ENCODE measurements around the gene RAD18.

The RAD18 gene

DNA sequence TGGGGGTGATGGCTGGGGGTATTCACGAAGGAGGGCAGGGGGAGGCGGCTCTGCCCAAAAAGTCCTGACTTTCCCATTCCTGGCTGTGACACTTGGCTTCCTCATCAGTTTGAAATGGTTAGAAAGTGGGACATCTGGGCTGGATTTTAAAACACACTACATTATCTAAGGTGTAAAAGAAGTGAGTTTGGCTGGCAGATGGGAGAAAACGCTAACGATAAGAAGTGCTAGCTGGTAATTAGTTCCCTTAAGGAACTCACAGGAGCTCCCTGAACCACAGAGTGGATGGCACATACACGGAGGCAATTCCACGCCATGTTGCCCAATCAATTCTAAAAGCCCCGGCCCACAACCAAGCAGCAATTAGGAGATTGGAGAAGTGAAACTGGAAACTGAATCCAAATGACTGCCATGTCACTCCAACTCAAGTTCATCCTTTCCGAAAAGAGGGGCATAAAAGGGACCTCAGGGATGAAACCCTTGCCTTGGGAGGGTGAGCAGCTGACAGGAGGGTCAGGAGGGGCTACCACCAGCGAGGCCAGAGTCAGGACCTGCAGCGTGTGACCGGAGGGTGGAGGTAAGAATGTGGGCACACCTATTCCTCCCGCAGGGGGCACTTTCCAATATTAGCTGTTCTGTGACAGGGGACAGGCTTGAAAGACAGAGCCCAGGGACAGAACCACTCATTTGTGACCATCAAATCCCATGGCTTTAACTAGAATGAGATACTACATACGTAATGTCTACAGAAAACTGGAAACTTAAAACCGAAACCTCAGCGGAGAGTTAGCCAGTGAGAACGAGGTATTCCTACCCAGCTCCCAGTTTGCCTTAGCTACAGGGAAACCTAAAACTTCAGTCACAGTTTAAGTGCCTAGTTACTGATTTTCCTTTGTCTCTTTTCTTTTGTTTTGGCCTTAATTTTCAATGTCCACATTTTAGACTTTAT lies 98.6 kb downstream of the RAD18 start:
- peak; percentile 19 for DNase-seq

DNA sequence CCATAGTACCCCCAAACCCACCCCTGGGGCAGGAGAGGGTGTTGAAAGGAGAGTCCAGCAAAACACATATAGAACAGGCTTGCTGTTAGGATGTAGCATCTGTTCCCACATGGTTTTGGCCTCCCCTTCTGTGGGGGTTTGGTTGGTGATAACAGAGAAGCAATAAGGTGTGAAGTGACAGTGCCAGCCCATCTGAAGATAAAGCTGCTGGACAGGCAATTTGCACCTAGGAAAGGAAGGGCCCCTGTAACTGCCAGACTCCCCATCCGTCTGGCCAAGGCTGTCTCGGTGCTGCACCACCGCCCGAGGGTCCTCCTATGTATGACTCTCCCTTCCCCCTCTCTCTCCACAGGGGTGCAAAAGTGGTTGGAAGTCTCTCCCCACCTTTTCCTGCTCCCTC lies 99.4 kb downstream of the RAD18 start:
- no peak for DNase-seq

DNA sequence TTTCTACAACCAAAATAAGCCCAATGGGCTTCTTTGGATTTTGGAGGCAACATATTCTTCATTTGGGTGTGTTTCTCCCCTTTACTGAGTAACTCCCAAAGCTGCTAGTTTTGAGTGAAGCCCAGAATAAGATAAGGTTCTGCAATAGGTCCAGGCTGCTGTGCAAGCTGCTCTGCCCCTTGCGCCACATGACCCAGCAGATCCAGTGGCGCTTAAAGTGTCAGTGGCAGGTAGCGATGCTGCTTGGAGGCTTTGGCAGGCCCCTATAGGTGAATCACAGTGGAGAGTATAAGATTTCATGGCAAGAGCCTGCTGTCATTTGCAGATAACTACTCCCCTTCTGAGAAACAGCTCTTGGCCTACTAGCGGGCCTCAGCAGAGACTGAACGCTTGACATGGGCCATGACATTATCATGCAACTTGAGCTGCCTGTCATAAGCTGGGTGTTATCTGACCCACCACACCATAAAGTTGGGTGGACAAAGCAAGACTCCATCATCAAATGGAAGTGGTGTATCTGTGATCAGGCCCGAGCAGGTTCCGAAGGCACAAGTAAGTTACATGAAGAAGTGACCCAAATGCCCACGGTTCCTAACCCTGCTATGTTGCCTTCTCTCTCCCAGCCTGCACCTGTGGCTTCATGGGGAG lies 105.4 kb downstream of the RAD18 start:
- no peak for DNase-seq

DNA sequence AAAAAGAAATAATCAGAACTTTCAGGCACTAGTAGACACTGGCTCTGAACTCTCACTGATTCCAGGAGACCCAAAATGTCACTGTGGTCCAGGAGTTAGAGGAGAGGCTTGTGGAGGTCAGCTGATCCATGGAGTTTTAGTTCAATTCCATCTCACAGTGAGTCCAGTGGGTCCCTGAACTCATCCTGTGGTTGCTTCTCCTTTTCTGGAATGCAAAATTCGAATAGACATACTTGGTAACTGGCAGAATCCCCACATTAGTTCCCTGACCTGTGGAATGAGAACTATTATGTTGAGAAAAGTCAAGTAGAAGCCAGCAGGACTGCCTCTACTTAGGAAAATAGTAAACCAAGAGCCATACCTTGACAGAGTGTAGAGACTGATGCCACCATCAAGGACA lies 106.6 kb downstream of the RAD18 start:
- DNase-seq: no peak

DNA sequence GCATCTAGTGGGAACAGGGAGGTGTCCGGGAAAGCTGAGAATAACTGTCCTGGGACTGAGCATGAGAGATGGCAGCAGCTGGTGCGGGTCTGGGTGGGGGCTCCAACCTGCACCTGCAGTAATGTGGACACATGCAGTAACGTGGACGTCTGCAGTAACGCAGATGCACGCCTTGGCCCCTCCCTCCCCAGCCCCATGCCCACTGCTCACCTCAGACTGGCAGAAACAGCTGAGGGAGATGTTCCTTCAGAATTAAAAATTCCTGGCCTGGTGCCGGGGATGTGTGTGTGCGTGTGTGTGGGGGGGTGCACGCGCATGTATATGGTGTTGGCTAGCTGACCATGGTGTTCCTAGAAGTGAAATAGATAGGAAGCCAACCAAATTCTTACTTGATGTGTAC lies 107.2 kb downstream of the RAD18 start:
- DNase-seq: no peak

DNA sequence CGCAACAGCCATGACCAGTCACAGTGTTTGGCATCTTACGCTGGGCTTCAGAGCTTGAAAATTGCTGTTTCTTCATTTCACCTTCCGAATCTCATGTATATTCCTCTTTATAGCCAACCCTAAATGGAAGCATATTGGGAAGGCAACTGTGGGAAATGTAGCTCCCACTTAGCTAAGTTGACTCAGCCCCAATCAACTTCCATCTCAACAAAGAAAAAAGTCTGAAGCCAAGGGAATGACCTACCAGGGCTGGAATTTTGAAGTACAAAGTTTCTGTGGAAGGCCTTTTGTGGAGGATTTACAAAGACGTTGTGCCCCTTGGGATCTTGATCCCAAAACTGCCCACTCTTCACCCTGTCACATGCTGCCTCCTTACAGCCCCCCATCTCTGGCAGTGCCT lies 108.6 kb downstream of the RAD18 start:
- no peak for DNase-seq

DNA sequence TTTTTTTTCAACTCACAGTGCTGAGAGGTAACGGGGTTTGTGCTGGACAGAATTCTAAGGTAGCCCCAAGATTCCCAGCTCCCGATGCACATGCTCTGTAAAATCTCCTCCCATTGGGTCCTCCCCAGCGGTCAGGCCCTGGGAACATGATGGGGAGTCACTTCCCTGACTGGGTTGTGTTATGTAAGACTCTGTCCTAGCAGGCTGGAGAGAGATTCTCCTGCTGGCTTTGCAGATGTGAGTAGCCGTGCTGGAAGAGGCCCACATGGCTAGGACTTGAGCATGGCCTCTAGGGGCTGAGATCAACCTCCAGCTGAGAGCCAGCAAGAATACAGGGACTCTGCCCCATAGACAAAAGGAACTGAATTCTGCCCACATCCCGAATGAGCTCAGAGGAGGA lies 110.2 kb downstream of the RAD18 start:
- DNase-seq: no peak

DNA sequence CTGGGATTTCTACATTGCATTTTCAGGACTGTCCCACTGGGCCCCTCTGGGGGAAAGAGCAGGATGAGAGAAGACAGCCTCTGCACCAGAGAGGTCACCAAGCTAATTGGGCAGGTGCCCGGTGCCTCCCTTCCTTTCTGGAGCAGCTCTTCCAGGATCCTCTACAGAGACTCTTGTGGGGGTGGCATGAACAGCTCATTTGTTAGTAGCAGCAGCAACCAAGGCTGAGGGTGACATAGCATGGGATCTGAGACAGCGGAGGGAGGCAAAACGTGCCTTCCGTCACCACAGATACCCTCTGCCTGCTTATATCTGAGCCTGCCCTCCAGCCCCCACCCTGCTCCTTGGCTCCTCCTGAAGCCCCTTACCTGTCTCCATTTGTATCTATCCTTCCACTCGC lies 110.8 kb downstream of the RAD18 start:
- DNase-seq: no peak

DNA sequence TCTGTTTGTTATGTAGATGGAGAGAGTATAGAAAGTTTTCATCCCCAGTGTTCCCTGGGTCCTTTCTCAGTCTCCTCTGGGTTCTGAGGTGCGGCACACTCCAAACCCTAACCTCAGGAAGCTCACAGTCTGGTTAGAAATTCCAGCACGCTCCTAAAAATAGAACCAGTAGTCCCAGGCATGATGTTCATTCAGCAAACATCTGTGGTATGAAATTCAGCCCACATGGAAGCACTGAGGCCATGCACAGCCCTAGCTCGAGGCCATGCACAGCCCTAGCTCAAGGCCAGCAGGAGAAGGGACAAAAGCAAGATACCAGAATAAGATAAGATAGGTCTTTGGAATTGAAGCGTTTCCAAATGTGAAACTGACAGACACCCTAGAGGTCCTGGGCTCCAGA lies 111.6 kb downstream of the RAD18 start:
- DNase-seq: no peak

DNA sequence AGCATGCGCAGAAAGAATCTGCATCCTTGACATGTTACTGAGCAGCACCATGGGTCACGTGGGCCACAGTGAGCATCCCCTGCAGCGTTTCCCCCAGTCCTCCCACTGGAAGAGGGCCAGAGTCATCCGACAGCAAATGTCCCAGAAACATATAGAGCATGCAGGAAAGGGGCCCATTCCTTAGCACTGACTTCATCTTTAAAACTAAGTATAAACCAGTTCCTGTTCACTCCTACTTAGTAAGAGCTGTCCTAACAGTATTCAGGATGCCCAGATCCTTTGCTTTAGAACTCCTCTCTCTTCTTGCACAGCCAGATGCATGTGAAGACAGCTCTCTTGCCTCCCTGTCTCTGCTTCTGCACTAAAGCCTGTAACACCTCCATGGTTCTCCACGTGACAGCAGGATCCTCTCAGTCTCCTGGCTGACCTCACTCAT lies 114.6 kb downstream of the RAD18 start:
- DNase-seq: no peak

DNA sequence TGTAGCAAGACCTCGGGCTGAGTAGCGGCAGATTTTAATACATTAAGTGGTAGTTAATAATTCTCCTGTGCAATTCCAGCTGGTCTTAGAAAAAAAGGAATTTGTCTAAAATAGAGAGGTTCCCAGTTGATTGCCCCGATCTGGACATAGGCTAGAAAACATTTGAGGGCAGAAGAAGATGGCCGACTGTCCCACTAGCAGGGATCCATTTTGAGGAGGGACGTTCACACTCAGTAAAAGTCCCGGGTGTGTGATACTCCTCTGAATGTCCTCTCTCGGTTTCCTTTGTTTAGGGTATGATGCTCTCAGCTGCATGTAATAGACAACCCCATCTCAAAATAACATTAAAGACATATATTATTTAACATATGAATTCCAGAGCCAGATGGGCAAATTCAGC lies 116.0 kb downstream of the RAD18 start:
- no peak for DNase-seq

DNA sequence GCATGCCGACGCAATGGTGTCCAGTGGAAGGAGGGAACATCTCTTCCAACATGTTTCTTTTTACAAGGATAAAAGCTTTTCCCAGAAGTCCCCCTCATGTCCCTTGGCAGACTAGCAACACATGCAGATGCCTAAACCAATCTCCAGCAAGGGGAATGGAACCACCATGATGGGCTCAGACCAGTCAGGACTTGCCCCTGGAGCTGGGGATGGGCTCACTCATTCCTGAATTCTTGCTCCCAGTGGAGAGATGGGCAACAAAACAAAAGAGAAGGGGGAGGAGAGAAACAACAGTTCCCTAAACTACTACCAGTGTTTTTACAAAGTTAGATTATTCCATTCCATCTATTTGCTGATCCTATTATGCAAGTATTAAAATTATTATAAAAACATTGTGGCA lies 117.1 kb downstream of the RAD18 start:
- DNase-seq: no peak

DNA sequence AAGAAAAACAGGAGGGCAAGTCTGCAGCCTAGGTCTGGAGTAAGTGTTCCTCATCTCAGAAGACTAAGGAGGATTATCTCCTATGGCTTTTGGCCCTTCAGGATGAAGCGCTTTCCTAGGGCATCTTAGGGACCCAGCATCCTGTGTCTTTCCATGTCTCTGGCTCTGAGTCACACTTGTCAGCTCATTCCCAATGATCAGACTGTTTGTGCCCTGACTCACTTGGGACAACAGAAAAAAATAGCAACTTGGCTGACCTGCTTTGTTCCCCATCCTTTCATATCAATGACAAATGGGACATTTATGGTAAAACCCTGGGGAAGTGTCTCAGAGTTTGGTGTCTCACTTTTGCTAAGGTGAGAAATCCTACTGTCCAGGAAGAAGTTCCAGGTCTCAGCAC lies 117.6 kb downstream of the RAD18 start:
- DNase-seq: no peak

DNA sequence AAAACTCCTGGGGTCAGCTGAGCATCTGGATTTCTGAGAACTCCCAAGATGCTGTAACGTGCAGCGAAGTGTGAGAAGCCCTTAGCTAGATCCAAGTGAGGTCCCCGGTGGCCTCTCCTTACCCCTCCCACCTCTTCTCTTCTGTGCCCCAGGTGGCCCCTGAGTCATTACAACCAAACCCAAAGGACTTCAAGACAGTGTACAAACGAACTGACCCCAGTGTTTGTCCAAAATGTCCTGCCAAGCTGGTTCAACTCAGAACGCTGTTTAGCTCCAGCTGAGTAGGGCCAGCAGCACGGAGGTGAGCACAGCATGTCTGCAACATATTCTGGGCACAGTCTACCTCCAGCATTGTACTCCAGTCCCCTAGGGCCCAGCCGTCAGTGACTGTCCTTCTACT lies 119.9 kb downstream of the RAD18 start:
- DNase-seq: no peak

DNA sequence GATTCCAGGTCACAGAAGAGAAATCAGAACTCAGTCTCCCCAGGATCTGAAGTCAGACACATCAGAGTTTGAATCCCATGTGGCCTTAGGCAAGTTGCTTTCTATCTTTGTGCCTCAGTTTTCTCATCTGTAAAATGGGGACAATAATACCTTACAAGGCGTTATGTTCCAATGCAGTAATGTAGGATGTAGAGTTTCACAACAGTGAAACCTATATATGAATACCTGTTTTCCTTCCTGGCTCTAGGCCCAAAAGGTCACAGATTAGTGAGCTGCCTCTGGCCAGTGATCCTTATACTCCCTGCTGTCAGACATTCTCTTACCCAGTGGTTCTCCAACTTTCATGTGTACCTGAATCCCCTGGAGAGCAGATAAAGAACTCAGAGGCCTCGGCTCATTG lies 121.0 kb downstream of the RAD18 start:
- no peak for DNase-seq

DNA sequence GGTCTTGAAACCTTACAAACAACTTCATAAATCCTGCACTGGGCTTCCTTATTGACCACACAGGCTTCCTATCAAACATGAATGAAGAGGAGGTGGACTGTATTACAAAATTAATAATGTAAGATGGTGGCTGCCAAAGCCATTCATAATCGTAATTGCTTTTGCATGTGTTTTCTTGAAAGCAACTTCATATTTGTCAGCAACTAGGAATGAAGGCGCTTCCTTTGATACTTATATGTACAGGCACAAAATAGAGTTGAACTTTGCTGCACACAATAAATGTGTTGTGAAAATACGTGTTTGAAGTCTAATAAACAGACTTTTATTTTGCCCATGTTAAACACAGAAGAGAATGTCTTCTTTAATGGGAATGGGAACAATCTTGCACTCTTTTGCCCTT lies 121.8 kb downstream of the RAD18 start:
- no peak for DNase-seq

DNA sequence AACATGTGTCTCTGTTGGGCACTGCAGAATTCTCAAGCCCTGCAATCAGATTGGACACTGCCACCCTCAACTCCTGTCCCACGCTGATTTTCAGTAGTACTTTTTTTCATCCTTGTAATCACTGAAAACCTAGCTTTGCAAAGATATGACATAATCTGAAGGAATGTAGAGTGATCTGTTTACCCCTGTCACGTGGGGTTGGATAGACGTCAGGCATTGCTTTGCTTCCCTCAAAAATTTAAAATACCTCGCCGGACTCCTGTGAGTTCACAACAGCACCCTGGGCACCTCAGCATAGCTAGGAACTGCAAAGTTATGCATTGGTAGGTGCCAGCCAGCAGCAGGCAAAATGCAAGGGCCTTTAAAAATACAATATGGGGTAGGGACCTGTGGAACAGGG lies 122.7 kb downstream of the RAD18 start:
- DNase-seq: no peak

DNA sequence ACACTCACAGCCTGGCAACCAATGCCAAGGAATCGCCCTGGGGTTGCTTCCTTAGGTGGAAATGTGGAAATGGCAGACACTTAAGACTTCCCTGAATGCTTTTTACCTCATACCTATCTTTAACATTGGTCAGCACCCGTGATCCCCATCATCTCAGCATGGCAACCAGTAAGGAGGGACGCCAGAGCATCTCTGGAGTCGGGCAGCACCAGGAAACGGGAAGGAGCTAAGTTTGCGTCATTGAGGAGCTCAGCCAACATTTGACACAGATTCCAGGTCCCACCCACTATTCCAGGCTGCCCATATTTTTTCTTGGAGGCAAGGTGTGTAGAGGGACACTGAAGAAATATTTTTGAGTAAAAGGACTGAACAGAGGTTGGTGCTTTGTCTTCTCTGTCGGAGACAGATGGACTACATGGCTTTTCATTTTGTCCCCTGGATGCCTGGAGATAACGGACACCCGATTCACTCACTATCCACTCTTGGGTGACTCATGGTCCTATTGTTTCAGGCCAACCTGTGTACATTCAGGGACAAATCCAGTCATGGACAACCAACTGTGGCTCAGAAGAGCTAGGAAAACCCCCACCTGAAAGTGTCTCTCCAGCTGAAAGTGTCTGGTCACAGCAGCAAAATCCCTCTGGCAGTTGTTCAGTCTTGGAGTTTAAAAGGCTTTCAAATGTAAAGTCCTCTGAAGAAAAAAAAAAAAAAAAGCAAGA lies 123.5 kb downstream of the RAD18 start:
- no peak for DNase-seq

DNA sequence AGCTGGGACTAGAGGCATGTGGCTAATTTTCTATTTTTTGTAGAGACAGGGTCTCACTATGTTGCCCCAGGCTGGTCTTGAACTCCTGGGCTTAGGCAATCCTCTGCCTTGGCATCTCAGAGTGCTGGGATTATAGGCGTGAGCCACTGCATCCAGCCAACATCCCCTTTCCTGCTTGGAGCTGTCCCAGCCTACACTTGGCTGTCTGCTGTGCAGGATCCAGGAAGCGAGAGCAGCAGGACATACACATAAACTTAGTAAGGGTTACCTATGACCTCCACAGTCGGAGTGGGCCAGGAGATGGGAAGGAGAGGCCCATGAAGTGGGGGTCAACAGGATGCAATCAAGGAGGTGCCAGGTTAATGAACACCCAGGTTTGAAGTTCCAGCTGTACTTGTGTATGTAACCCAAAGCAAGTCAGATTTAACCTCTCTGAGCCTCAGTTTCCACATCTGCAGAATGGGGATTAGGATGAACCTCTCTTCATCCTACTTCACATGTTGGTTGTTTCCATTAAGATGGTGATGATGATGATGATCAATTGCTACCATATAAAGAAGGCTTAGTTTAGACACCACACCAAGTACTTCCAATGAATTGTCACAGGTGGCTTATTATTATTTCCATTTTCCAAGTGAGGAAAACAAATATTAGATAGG lies 124.4 kb downstream of the RAD18 start:
- DNase-seq: no peak

DNA sequence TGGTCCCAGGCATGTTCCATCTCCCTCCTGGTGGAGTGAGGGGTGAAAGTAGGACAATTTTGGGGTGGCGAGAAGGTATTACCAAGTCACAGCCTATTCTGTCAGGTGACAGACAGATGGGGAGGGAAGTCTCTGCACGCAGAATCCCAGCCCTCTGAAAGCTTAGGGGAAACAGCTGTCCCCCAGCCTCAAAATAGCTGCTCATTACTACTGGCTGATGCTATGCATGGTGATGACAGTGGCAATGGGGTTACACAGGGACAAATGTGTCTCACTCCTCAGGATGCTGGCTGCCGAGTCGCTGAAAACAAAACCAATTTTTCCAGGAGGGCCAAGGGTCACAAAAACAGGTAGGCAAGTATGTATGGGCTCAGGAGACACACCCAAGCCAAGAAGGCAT lies 125.0 kb downstream of the RAD18 start:
- DNase-seq: no peak

DNA sequence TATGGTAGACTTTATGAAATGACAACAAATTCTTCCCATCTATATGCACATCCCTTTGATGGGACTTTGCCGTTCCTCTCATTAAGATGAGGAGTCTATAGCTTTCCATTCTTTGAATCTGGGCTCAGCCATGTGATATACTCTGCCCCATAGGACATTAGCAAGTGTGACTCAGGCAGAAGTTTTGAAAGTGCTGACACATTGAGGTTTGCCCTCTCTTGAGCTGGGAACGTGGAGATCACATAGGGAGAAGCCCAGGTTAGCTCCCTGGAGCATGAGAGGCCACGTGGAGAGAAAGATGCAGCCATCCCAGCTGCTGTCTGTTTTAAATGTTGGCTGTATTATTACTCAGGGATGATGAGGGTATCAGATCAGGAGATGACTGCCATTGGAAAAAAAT lies 126.1 kb downstream of the RAD18 start:
- DNase-seq: no peak

DNA sequence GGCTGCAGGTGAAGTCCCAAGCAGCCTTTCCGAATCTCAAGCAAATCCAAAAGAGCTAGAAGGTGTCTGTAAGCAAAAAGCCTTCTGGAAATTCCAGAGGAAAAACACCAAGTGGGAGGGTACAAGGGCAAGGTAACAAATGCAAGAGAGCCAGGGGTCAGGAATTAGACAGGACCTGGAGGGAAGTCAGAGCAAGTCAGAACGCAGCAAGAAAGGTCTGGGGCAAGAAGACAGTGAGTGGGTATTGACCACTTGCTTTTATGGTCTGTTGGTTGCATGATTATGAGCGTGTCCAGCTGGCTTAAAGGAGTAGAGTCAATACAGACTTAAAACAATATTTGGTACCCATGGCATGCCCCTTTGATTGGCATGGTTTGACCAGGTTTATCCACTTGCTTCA lies 127.2 kb downstream of the RAD18 start:
- no peak for DNase-seq

DNA sequence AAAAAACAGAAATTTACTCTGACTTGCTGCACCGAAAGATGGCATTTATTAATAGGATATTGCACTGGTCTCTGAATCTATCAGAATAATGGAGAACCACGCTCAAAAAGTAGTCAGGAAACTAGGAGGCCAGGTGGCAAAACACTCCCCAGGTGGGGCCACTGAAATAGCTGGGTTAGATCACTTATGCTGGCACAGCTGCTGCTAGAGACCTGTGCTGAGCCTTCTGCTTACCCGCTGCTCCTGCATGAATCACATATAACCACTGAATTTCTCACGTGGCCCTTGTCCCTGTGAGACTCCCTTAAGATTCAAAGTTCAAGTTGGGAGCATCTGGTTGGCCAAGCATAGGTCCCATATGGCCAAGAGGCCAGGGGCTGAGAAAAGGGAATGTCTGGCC lies 127.9 kb downstream of the RAD18 start:
- no peak for DNase-seq
